ENCODE data around the gene G3BP1. TPM values are rescaled to one million over a fixed set of nuclear protein-coding genes. Genes with fewer than 3 reads are reported as not detected.
A peak's percentile ranks its signal among the peaks of the same experiment; 100 is the strongest.
"Not testable (repeated sequence)": the region's sequence is repeated elsewhere in the genome, so short reads cannot be mapped to it uniquely, and the experiment has no call there.

The G3BP1 gene
- total RNA-seq: 121 and 145 TPM in 2 replicates

GRCh38 chr5:151771259-151772028 is at the start of gene G3BP1:
Gene G3BP1 (plus strand): TSS chr5:151771954. CDS start chr5:151786621, 14,667 bp downstream.
- Histone ChIP-seq H3K27ac (ENCODE audit: low read depth, low read length) (peak within 1 kb of the TSS; percentile 89), H3K4me1 (ENCODE audit: insufficient read depth, low read length) (peaks cover 35% of the 10 kb centered on the region), H3K27me3 (ENCODE audit: insufficient read depth, low read length) (no peaks in the 10 kb centered on the region), H2AFZ (ENCODE audit: low read length) (peak within 1 kb of the TSS; percentile 87), H3K4me2 (ENCODE audit: insufficient read depth, low read length) (peak within 1 kb of the TSS; percentile 93), H3K79me2 (ENCODE audit: insufficient read depth, low read length) (peaks cover 46% of the 10 kb centered on the region), H4K20me1 (ENCODE audit: insufficient read depth, low read length) (peaks cover 40% of the 10 kb centered on the region), H3K36me3 (ENCODE audit: insufficient read depth, low read length) (no peaks in the 10 kb centered on the region), H3K9me3 (ENCODE audit: low read depth, low read length) (no peaks in the 10 kb centered on the region), H3K4me3 (ENCODE audit: insufficient read depth, low read length) (peak within 1 kb of the TSS; percentile 87)
- DNase-seq (ENCODE audit: insufficient read length, low spot score, missing footprints): peak; percentile 100
- peak; percentile 79 for TF ChIP-seq CTCF (IDR thresholded peaks at IDR 0.05; ENCODE audit: extremely low read depth, low read depth, low read length)

DNA sequence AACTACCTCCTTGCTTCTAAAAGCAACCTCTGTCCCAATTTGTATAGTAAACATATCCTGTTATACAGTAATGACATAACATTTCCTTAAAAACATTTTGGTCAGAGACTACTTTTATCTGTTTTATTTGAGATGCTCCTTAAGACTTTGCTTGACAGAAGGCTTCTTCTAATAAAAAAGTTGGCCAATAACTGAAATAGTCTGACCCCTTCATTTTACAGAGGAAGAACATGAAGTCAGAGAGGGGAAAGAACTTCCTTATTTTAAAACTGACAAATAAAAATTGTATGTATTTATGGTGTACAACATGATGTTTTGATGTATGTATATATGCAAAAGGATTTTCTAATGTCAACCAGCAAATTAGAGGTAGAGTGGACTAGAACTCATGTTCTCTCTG is 49.2 kb upstream of the G3BP1 start:
- H3K79me2 ChIP-seq (ENCODE audit: insufficient read depth, low read length): peaks cover 2% of the 10 kb centered on the region
- H3K4me2 ChIP-seq (ENCODE audit: insufficient read depth, low read length): no peak overlapping the region
- H3K4me1 ChIP-seq (ENCODE audit: insufficient read depth, low read length): peaks cover 27% of the 10 kb centered on the region
- H3K27me3 ChIP-seq (ENCODE audit: insufficient read depth, low read length): no peaks in the 10 kb centered on the region
- no peak for DNase-seq (ENCODE audit: insufficient read length, low spot score, missing footprints)
- no peaks in the 10 kb centered on the region for H4K20me1 ChIP-seq (ENCODE audit: insufficient read depth, low read length)
- no peak overlapping the region for H3K27ac ChIP-seq (ENCODE audit: low read depth, low read length)
- no peaks in the 10 kb centered on the region for H3K36me3 ChIP-seq (ENCODE audit: insufficient read depth, low read length)
- no peak overlapping the region for H2AFZ ChIP-seq (ENCODE audit: low read length)
- H3K9me3 ChIP-seq (ENCODE audit: low read depth, low read length): no peaks in the 10 kb centered on the region
- H3K4me3 ChIP-seq (ENCODE audit: insufficient read depth, low read length): no peak overlapping the region
- no peak for TF ChIP-seq CTCF (IDR thresholded peaks at IDR 0.05; ENCODE audit: extremely low read depth, low read depth, low read length)

DNA sequence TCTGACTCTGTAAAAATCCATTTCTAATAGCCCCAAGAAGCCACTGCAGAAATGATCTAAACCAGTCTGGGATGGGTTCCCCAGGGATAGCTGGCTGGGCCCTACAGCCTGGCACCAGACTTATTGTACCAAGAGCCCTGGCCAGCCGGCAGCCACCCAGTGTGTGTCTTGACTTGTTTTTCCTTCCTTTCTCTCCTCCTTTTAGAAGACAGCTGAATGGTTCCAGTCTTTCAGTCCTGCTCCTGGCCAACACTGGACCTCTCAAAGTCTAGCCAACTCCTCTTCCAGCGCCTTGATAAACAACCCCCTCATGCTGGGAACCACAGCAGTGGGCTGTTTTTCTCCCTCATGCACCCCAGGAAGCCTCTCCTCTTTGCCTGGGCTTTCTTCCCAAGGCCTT is 47.4 kb upstream of the G3BP1 start:
- no peak for DNase-seq (ENCODE audit: insufficient read length, low spot score, missing footprints)
- no peaks in the 10 kb centered on the region for H4K20me1 ChIP-seq (ENCODE audit: insufficient read depth, low read length)
- no peak overlapping the region for H2AFZ ChIP-seq (ENCODE audit: low read length)
- H3K4me3 ChIP-seq (ENCODE audit: insufficient read depth, low read length): no peak overlapping the region
- H3K4me2 ChIP-seq (ENCODE audit: insufficient read depth, low read length): no peak overlapping the region
- H3K4me1 ChIP-seq (ENCODE audit: insufficient read depth, low read length): peaks cover 9% of the 10 kb centered on the region
- H3K79me2 ChIP-seq (ENCODE audit: insufficient read depth, low read length): no peaks in the 10 kb centered on the region
- TF ChIP-seq CTCF (IDR thresholded peaks at IDR 0.05; ENCODE audit: extremely low read depth, low read depth, low read length): no peak
- H3K36me3 ChIP-seq (ENCODE audit: insufficient read depth, low read length): no peaks in the 10 kb centered on the region
- H3K27ac ChIP-seq (ENCODE audit: low read depth, low read length): no peak overlapping the region
- H3K27me3 ChIP-seq (ENCODE audit: insufficient read depth, low read length): no peaks in the 10 kb centered on the region
- no peaks in the 10 kb centered on the region for H3K9me3 ChIP-seq (ENCODE audit: low read depth, low read length)

- not testable (repeated sequence) for H3K79me2 ChIP-seq (ENCODE audit: insufficient read depth, low read length); H3K9me3 ChIP-seq (ENCODE audit: low read depth, low read length); DNase-seq (ENCODE audit: insufficient read length, low spot score, missing footprints); H4K20me1 ChIP-seq (ENCODE audit: insufficient read depth, low read length); H2AFZ ChIP-seq (ENCODE audit: low read length); H3K4me3 ChIP-seq (ENCODE audit: insufficient read depth, low read length); H3K36me3 ChIP-seq (ENCODE audit: insufficient read depth, low read length); H3K4me2 ChIP-seq (ENCODE audit: insufficient read depth, low read length); H3K27me3 ChIP-seq (ENCODE audit: insufficient read depth, low read length); H3K4me1 ChIP-seq (ENCODE audit: insufficient read depth, low read length); H3K27ac ChIP-seq (ENCODE audit: low read depth, low read length)
Observed at GRCh38 chr5:151729597-151729996, 42.2 kb upstream of the G3BP1 start.

Measured in osteoblast (primary cell).